Right lobe of liver (tissue), 6 donors: Measurements from ENCODE around the gene HMGB1. TPM values are rescaled to one million over a fixed set of nuclear protein-coding genes. Genes with fewer than 3 reads are reported as not detected.

Source experiments
- ATAC-seq, 4 donors: fragments of 200-7000 bp; cut with Tn5 transposase; one replicate each; pipeline ENCODE4 v1.9.1; 2020; ENCODE audit warnings: mild to moderate bottlenecking in 4 of 4, moderate library complexity in 4 of 4
- DNase-seq, 3 donors: peaks; one replicate each; pipeline ENCODE4 v3.0.0-alpha.2; 2020
- H3K27ac ChIP-seq, 3 donors: fragments of 200-600 bp; one replicate each; pipeline ENCODE4 v1.8.0; 2022
- H3K27me3 ChIP-seq, 2 donors: fragments of 200-600 bp; one replicate each; pipeline ENCODE4 v1.8.0; 2022
- H3K36me3 ChIP-seq, 4 donors: fragments of 200-600 bp; sonication (generic) in 1 of 4; one replicate each; pipeline versions ENCODE4 v1.5.1 to v1.8.0; 2017 to 2022; ENCODE audit warnings: control low read depth in 1 of 4
- H3K4me1 ChIP-seq, 4 donors: fragments of 200-600 bp; sonication (generic) in 1 of 4; one replicate each; pipeline versions ENCODE4 v1.5.1 to v1.8.0; 2017 to 2022; ENCODE audit warnings: control low read depth in 1 of 4
- H3K4me3 ChIP-seq, 3 donors: fragments of 200-600 bp; one replicate each; pipeline ENCODE4 v1.8.0; 2022
- H3K9me3 ChIP-seq, 4 donors: fragments of 200-600 bp; sonication (generic) in 1 of 4; one replicate each; pipeline versions ENCODE4 v1.5.1 to v1.8.0; 2017 to 2022; ENCODE audit warnings: control low read depth in 1 of 4
- CTCF ChIP-seq, 4 donors: fragments of 200-600 bp in 3 of 4; fragments of 450-650 bp in 1 of 4; IDR thresholded peaks; one replicate each; pipeline versions ENCODE4 v1.5.1 to v1.8.0; 2016 to 2022; ENCODE audit warnings: antibody characterized with exemption in 4 of 4, mild to moderate bottlenecking in 2 of 4
- POLR2A ChIP-seq: fragments of 450-650 bp; IDR thresholded peaks from one replicate; pipeline ENCODE4 v1.6.1; 2017; ENCODE audit warnings: antibody characterized with exemption, mild to moderate bottlenecking
- WGBS: methylation state at CpG from one replicate; pipeline ENCODE4 v1.1.6; 2018; ENCODE audit warnings: low coverage, low lambda C conversion rate; ENCODE audit not compliant: insufficient coverage; ENCODE audit errors: missing lambda C conversion rate; 5-methylcytosine and 5-hydroxymethylcytosine counted together
- intact Hi-C, 2 donors: fragments of 100-400 bp; cut with DNase I; formaldehyde crosslinking; loops; one replicate each; pipeline versions ENCODE4 v1.11.2 to v1.14.1; 2022
- total RNA-seq, 6 experiments: library from RNA; depleted of rRNA in 2 of 6; stranded (reverse); fragments of >200 nt in 2 of 6; fragmentation: NEBNext Ultra II Directional in 3 of 6; extraction: Animal tissue kit (Norgen Biotek cat#: 25700) in 3 of 6; gene quantifications; one replicate each; pipeline versions ENCODE4 v1.1.0 to v1.2.4, GENCODE V29; 2016 to 2023
- donor health status: DM: no; HTN: yes; CAD: no.
- donor health status: DM: no; HTN: no; CAD: no.
- donor health status: DM: no; HTN: no; CAD: no.
- donor health status: DM: no; HTN: yes; CAD: no.
- donor health status: DM: no; HTN: yes; CAD: no.

HMGB1 gene
- total RNA-seq, 6 experiments from 2014 or later, result 80.6 to 167 (median 107) TPM

DNA sequence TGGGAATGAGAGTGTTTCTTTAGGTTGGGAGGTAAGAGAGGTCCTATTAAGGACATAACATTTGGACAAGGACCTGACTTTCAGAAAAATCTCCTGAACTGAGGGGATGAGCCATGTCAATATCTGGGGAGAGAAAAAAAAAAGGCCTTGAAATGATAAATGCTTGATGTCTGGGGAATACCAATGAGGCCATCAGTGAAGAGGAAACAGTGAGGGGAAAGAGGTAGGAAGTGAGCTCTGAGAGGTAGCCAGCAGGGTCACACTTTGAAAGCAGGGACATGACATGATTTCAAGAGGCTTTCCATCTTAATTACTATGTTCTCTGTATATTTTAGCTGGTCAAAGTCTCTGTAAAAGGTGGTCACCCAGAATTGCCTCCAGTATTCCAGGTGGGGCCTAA, 53.4 kb downstream of the HMGB1 start:
- Histone ChIP-seq H3K27ac (no peak overlapping the region), H3K4me1 (peaks cover 0 to 4% (median 3%) of the 10 kb centered on the region in 4 donors), H3K4me3 (no peak overlapping the region), H3K9me3 (no peaks in the 10 kb centered on the region), H3K36me3 (no peaks in the 10 kb centered on the region), H3K27me3 (no peaks in the 10 kb centered on the region)
- no peak for DNase-seq
- no peak for TF ChIP-seq POLR2A
- TF ChIP-seq CTCF (IDR thresholded peaks at IDR 0.05), result no peak
- intact Hi-C loops, result no loop called here
- ATAC-seq, result no peak

DNA sequence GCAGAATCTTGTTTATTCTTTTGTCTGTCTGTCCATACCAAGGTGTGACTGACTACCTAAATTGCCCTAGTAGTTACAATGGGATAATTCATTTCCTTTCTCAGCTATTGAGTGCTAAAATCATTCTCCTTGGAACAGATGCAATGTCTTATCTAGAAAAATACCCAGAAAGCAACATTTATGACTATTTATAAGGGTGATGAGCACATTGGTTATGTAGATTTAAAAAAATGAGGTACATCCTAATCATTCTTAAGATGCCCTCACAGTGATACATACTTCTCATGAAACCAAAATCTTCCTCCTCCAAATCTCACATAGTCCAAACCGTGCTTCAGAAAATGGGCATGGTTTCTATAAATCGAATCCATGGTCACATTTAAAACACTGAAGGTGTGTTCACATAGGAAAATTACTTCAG, 55.0 kb downstream of the HMGB1 start:
- DNase-seq (no peak), ATAC-seq (no peak)
- Histone ChIP-seq H3K27me3 (no peaks in the 10 kb centered on the region), H3K4me3 (no peak overlapping the region), H3K36me3 (no peaks in the 10 kb centered on the region), H3K27ac (no peak overlapping the region), H3K4me1 (peaks cover 0 to 7% (median 5%) of the 10 kb centered on the region in 4 donors), H3K9me3 (no peaks in the 10 kb centered on the region)
- WGBS, result 94% methylated on average over 2 of the region's 2 CpGs
- TF ChIP-seq CTCF (IDR thresholded peaks at IDR 0.05), result no peak
- no peak for TF ChIP-seq POLR2A
- intact Hi-C loops, result no loop called here

- peaks cover 0 to 13% (median 5%) of the 10 kb centered on the region in 4 donors for H3K4me1 ChIP-seq
- DNase-seq, result no peak
- 94% methylated on average over 7 of the region's 13 CpGs for WGBS
- no peaks in the 10 kb centered on the region for H3K36me3 ChIP-seq
- TF ChIP-seq POLR2A (no peak), CTCF (IDR thresholded peaks at IDR 0.05) (no peak)
- intact Hi-C loops, result no loop called here
- no peak for ATAC-seq
- H3K27ac ChIP-seq, result no peak overlapping the region
- H3K27me3 ChIP-seq, result no peaks in the 10 kb centered on the region
- no peaks in the 10 kb centered on the region for H3K9me3 ChIP-seq
- H3K4me3 ChIP-seq, result no peak overlapping the region
Observed at GRCh38 chr13:30409886-30410704, 55.6 kb downstream of the HMGB1 start.

DNA sequence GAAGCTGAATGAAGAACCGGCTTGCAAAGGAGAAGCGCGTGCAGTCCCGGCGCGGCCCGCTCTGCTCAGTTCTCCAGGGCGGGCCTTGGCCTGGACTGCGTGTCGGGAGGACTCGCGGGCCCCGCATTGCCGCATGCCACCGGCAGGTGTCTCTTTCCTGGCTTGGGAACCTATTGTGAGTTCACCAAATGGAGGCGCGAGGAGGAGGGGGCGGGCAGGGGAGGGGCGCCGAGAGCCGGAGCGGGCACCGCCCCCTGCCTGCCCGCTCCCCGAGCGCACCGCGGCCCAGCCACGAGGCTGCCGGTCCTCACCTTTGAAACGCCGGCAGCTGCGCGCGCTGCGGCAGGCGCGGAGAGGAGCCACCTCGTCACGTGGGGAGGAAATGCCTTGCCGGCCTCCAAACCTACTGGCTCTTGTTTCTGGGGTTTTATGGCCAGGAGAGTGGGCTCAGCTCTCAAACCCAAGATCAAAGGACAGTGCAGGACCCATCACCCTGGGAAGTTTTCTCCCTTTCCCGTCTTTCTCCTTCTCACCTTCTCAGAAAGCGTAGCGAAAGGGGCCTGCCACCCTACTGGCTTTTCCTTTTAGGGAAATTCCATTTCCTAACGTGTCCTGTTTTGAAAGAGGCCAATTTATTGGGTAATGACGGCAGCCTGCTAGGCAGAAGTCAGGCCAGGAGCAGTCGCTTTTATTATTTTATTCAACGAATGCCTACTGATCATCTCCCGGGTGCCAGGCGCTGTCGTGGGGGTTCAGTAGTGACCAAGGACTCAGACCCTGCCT, 57.2 kb downstream of the HMGB1 start:
- Histone ChIP-seq H3K27me3 (no peaks in the 10 kb centered on the region), H3K9me3 (no peaks in the 10 kb centered on the region), H3K4me1 (peaks cover 0 to 29% (median 12%) of the 10 kb centered on the region in 4 donors), H3K4me3 (peak overlapping the region; percentile 27 to 43 (median 28)), H3K36me3 (no peaks in the 10 kb centered on the region), H3K27ac (peak overlapping the region; percentile 69 to 82 (median 79))
- 8% methylated on average over 15 of the region's 51 CpGs for WGBS
- intact Hi-C loops, result no loop called here
- ATAC-seq (peak; percentile 89 to 96 (median 91)), DNase-seq (peak; percentile 95 to 98 (median 97))
- TF ChIP-seq POLR2A (peak; percentile 50), CTCF (IDR thresholded peaks at IDR 0.05) (peak; percentile 70 to 83 (median 74))
